MM.1S (cell line): ENCODE data around the gene PROM2.

Source experiments
- DNase-seq: peaks from one replicate; pipeline ENCODE4 v3.0.0-alpha.2; 2015
- H2AFZ ChIP-seq: fragments of 300-600 bp; sonication (generic); 2 replicates; pipeline ENCODE4 v1.6.0; 2016; ENCODE audit warnings: antibody characterized with exemption, low read length
- H3F3A ChIP-seq: fragments of 300-600 bp; sonication (generic); 2 replicates; pipeline ENCODE4 v1.6.1; 2016; ENCODE audit warnings: mild to moderate bottlenecking, antibody characterized with exemption, low read length, moderate library complexity, mixed read lengths; ENCODE audit not compliant: insufficient read depth
- H3K27ac ChIP-seq: fragments of 300-600 bp; sonication (generic); 2 replicates; pipeline ENCODE4 v1.5.1; 2016; ENCODE audit warnings: mild to moderate bottlenecking, low read length
- H3K27me3 ChIP-seq: fragments of 300-600 bp; sonication (generic); replicated peaks from 2 replicates; pipeline ENCODE4 v1.6.0; 2016; ENCODE audit warnings: low read length; ENCODE audit not compliant: insufficient read depth
- H3K36me3 ChIP-seq: fragments of 300-600 bp; sonication (generic); replicated peaks from 2 replicates; pipeline ENCODE4 v1.6.1; 2016; ENCODE audit warnings: mild to moderate bottlenecking, low read length, mixed read lengths; ENCODE audit not compliant: insufficient read depth
- H3K4me1 ChIP-seq: fragments of 300-600 bp; sonication (generic); 2 replicates; pipeline ENCODE4 v1.6.1; 2016; ENCODE audit warnings: low read length, mixed read lengths
- H3K4me2 ChIP-seq: fragments of 300-600 bp; sonication (generic); 2 replicates; pipeline ENCODE4 v1.6.0; 2016; ENCODE audit warnings: low read depth, low read length
- H3K4me3 ChIP-seq: fragments of 300-600 bp; sonication (generic); 2 replicates; pipeline ENCODE4 v1.5.1; 2016; ENCODE audit warnings: low read length, mixed read lengths
- H3K79me2 ChIP-seq: fragments of 300-600 bp; sonication (generic); 2 replicates; pipeline ENCODE4 v1.6.1; 2016; ENCODE audit warnings: mixed run types, low read length, mixed read lengths
- H3K9ac ChIP-seq: fragments of 300-600 bp; sonication (generic); 2 replicates; pipeline ENCODE4 v1.6.1; 2016; ENCODE audit warnings: low read length, mixed read lengths
- H3K9me2 ChIP-seq: fragments of 300-600 bp; sonication (generic); replicated peaks from 2 replicates; pipeline ENCODE4 v1.6.1; 2016; ENCODE audit warnings: mild to moderate bottlenecking, low read length, mixed read lengths; ENCODE audit not compliant: insufficient read depth
- H3K9me3 ChIP-seq: fragments of 300-600 bp; sonication (generic); replicated peaks from 2 replicates; pipeline ENCODE4 v1.6.1; 2016; ENCODE audit warnings: mild to moderate bottlenecking, low read length, mixed read lengths; ENCODE audit not compliant: insufficient read depth
- H4K20me1 ChIP-seq: fragments of 300-600 bp; sonication (generic); 2 replicates; pipeline ENCODE4 v1.6.1; 2016; ENCODE audit warnings: mild to moderate bottlenecking, low read length, moderate library complexity, mixed read lengths; ENCODE audit not compliant: insufficient read depth
- CTCF ChIP-seq: fragments of 300-600 bp; sonication (generic); IDR thresholded peaks from 2 replicates; pipeline ENCODE4 v1.5.1; 2016; ENCODE audit warnings: antibody characterized with exemption, low read length, mixed read lengths
- EZH2 ChIP-seq: fragments of 300-600 bp; sonication (generic); optimal IDR thresholded peaks from 2 replicates; pipeline ENCODE3; 2017; ENCODE audit warnings: low read depth, mild to moderate bottlenecking, antibody characterized with exemption, low read length, mixed read lengths
- EZH2phosphoT487 ChIP-seq: fragments of 300-600 bp; sonication (generic); IDR thresholded peaks from 2 replicates; pipeline ENCODE4 v1.6.1; 2018; ENCODE audit warnings: antibody characterized with exemption, low read length

PROM2 gene

GRCh38 chr2:95333888-95334338 lies 59.7 kb downstream of the PROM2 start:
- no peak for DNase-seq
- no peak overlapping the region for H3K27ac ChIP-seq
- no peak overlapping the region for H3K4me2 ChIP-seq
- H3K4me1 ChIP-seq: no peaks in the 10 kb centered on the region
- H3K27me3 ChIP-seq: 0 out of 2 replicates have a peak, but pooled peaks cover 9% of the 10 kb centered on the region
- H4K20me1 ChIP-seq: no peaks in the 10 kb centered on the region
- no peaks in the 10 kb centered on the region for H3K36me3 ChIP-seq
- H3K9me3 ChIP-seq: no peaks in the 10 kb centered on the region
- no peak overlapping the region for H3K4me3 ChIP-seq
- H3K9ac ChIP-seq: no peak overlapping the region
- no peak overlapping the region for H2AFZ ChIP-seq
- no peaks in the 10 kb centered on the region for H3K9me2 ChIP-seq
- no peaks in the 10 kb centered on the region for H3F3A ChIP-seq
- TF ChIP-seq EZH2 (no peak), EZH2phosphoT487 (no peak), CTCF (no peak)
- H3K79me2 ChIP-seq: no peaks in the 10 kb centered on the region

DNA sequence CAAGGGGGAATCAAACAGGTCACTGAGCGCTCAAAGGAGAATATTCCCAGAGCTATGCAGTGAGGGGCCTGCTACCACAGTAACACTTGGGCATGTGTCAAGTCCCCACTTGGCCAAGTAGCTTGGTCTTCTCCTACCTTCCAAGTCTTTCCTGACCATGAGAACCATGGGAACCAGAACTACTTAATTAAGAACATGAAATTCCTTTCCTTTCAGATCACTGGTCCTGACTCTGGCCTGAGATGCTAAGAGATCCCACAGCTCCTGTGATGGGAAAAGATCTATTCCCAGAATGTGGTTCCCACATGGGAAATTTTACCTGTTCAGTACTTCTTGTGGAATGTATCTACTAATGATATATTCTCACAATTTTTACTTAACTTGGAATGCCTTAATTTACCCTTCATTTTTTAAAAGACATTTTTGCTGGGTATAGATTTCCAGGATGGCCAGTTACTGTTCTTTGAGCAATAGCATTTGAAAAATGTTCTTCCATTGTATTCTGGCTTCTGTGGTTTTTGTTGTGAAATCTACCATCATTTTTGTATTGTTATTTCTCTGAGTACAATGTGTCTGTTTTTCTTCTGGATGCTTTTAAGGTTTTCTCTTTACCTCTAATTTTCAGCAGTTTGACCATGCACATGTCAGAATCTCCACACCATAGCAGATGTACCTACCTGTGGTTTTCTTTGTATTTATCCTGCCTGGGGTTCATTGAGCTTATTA lies 60.8 kb downstream of the PROM2 start:
- no peaks in the 10 kb centered on the region for H3K9me2 ChIP-seq
- no peaks in the 10 kb centered on the region for H3K4me1 ChIP-seq
- H2AFZ ChIP-seq: no peak overlapping the region
- no peak for DNase-seq
- no peaks in the 10 kb centered on the region for H3K9me3 ChIP-seq
- no peaks in the 10 kb centered on the region for H3K36me3 ChIP-seq
- TF ChIP-seq EZH2 (no peak), CTCF (no peak), EZH2phosphoT487 (no peak)
- H3K79me2 ChIP-seq: no peaks in the 10 kb centered on the region
- no peak overlapping the region for H3K27ac ChIP-seq
- H3K4me2 ChIP-seq: no peak overlapping the region
- H3K9ac ChIP-seq: no peak overlapping the region
- H3K27me3 ChIP-seq: 0 out of 2 replicates have a peak, but pooled peaks cover 9% of the 10 kb centered on the region
- no peaks in the 10 kb centered on the region for H4K20me1 ChIP-seq
- no peak overlapping the region for H3K4me3 ChIP-seq
- no peaks in the 10 kb centered on the region for H3F3A ChIP-seq

GRCh38 chr2:95336406-95336805 lies 62.2 kb downstream of the PROM2 start:
- H3K9me2 ChIP-seq: no peaks in the 10 kb centered on the region
- no peaks in the 10 kb centered on the region for H3K36me3 ChIP-seq
- no peaks in the 10 kb centered on the region for H3F3A ChIP-seq
- no peak for DNase-seq
- TF ChIP-seq EZH2 (no peak), CTCF (no peak), EZH2phosphoT487 (no peak)
- H3K27ac ChIP-seq: no peak overlapping the region
- no peak overlapping the region for H2AFZ ChIP-seq
- no peak overlapping the region for H3K9ac ChIP-seq
- no peaks in the 10 kb centered on the region for H3K9me3 ChIP-seq
- H3K79me2 ChIP-seq: no peaks in the 10 kb centered on the region
- no peak overlapping the region for H3K4me2 ChIP-seq
- 0 out of 2 replicates have a peak, but pooled peaks cover 9% of the 10 kb centered on the region for H3K27me3 ChIP-seq
- no peaks in the 10 kb centered on the region for H4K20me1 ChIP-seq
- H3K4me3 ChIP-seq: no peak overlapping the region
- H3K4me1 ChIP-seq: no peaks in the 10 kb centered on the region
